Activated T-cell treated with anti-CD3 and anti-CD28 coated beads, Interleukin-2, amount 50 U/mL, for 24 hours (primary cell): ENCODE measurements around the gene CHDH.

Experiments used
- DNase-seq: peaks from one replicate; pipeline ENCODE4 v3.0.0-alpha.2; 2020
- H3K27ac Mint-ChIP-seq: 2 replicates; pipeline ENCODE4 v1.8.0; 2020; ENCODE audit warnings: mild to moderate bottlenecking, mixed read lengths
- H3K27me3 Mint-ChIP-seq: 2 replicates; pipeline ENCODE4 v1.8.0; 2020; ENCODE audit warnings: mixed read lengths
- H3K36me3 Mint-ChIP-seq: 2 replicates; pipeline ENCODE4 v1.8.0; 2020; ENCODE audit warnings: low read depth, mixed read lengths
- H3K4me1 Mint-ChIP-seq: 2 replicates; pipeline ENCODE4 v1.8.0; 2020; ENCODE audit warnings: low read depth, mixed read lengths
- H3K4me3 Mint-ChIP-seq: 2 replicates; pipeline ENCODE4 v1.8.0; 2020; ENCODE audit warnings: mild to moderate bottlenecking, moderate library complexity, mixed read lengths
- H3K9me3 Mint-ChIP-seq: 2 replicates; pipeline ENCODE4 v1.8.0; 2020; ENCODE audit warnings: mixed read lengths

The CHDH gene

GRCh38 chr3:53822331-53822741 lies 23.9 kb downstream of the CHDH start:
- H3K4me3 Mint-ChIP-seq, result no peak overlapping the region
- no peaks in the 10 kb centered on the region for H3K36me3 Mint-ChIP-seq
- peaks cover 19% of the 10 kb centered on the region for H3K27me3 Mint-ChIP-seq
- H3K9me3 Mint-ChIP-seq, result no peaks in the 10 kb centered on the region
- peaks cover 2% of the 10 kb centered on the region for H3K4me1 Mint-ChIP-seq
- H3K27ac Mint-ChIP-seq, result no peak overlapping the region
- DNase-seq, result no peak

- Mint-ChIP-seq H3K36me3 (no peaks in the 10 kb centered on the region), H3K27me3 (peaks cover 22% of the 10 kb centered on the region), H3K4me1 (peaks cover 2% of the 10 kb centered on the region), H3K9me3 (no peaks in the 10 kb centered on the region), H3K27ac (no peak overlapping the region), H3K4me3 (no peak overlapping the region)
- DNase-seq, result no peak
Observed at GRCh38 chr3:53821631-53822121, 24.5 kb downstream of the CHDH start.

- DNase-seq, result no peak
- Mint-ChIP-seq H3K9me3 (no peaks in the 10 kb centered on the region), H3K27ac (no peak overlapping the region), H3K27me3 (peaks cover 22% of the 10 kb centered on the region), H3K36me3 (no peaks in the 10 kb centered on the region), H3K4me1 (peaks cover 2% of the 10 kb centered on the region), H3K4me3 (no peak overlapping the region)
Observed at GRCh38 chr3:53820756-53821580, 25.3 kb downstream of the CHDH start.

- Mint-ChIP-seq H3K4me1 (peaks cover 2% of the 10 kb centered on the region), H3K9me3 (no peaks in the 10 kb centered on the region), H3K27ac (no peak overlapping the region), H3K36me3 (no peaks in the 10 kb centered on the region), H3K27me3 (peaks cover 22% of the 10 kb centered on the region), H3K4me3 (no peak overlapping the region)
- no peak for DNase-seq
Observed at GRCh38 chr3:53820084-53820483, 26.1 kb downstream of the CHDH start.

- H3K27ac Mint-ChIP-seq, result no peak overlapping the region
- no peak overlapping the region for H3K4me3 Mint-ChIP-seq
- no peaks in the 10 kb centered on the region for H3K9me3 Mint-ChIP-seq
- peaks cover 22% of the 10 kb centered on the region for H3K27me3 Mint-ChIP-seq
- no peaks in the 10 kb centered on the region for H3K36me3 Mint-ChIP-seq
- peaks cover 2% of the 10 kb centered on the region for H3K4me1 Mint-ChIP-seq
- no peak for DNase-seq
Observed at GRCh38 chr3:53819163-53819868, 26.9 kb downstream of the CHDH start.

GRCh38 chr3:53818221-53819162 lies 27.7 kb downstream of the CHDH start:
- H3K4me1 Mint-ChIP-seq, result peaks cover 2% of the 10 kb centered on the region
- H3K4me3 Mint-ChIP-seq, result no peak overlapping the region
- H3K27me3 Mint-ChIP-seq, result peaks cover 22% of the 10 kb centered on the region
- no peak for DNase-seq
- H3K36me3 Mint-ChIP-seq, result no peaks in the 10 kb centered on the region
- no peak overlapping the region for H3K27ac Mint-ChIP-seq
- H3K9me3 Mint-ChIP-seq, result no peaks in the 10 kb centered on the region

GRCh38 chr3:53817809-53818208 lies 28.4 kb downstream of the CHDH start:
- no peaks in the 10 kb centered on the region for H3K36me3 Mint-ChIP-seq
- H3K27me3 Mint-ChIP-seq, result peaks cover 22% of the 10 kb centered on the region

GRCh38 chr3:53817211-53817610 lies 29.0 kb downstream of the CHDH start:
- H3K4me1 Mint-ChIP-seq, result peaks cover 2% of the 10 kb centered on the region
- H3K36me3 Mint-ChIP-seq, result no peaks in the 10 kb centered on the region
- H3K27me3 Mint-ChIP-seq, result peaks cover 22% of the 10 kb centered on the region
- no peak for DNase-seq
- no peaks in the 10 kb centered on the region for H3K9me3 Mint-ChIP-seq
- H3K27ac Mint-ChIP-seq, result no peak overlapping the region
- H3K4me3 Mint-ChIP-seq, result no peak overlapping the region

More at GRCh38 chr3:53817809-53818208, 28.4 kb downstream of the CHDH start:
- H3K9me3 Mint-ChIP-seq, result no peaks in the 10 kb centered on the region
- no peak overlapping the region for H3K27ac Mint-ChIP-seq
- peaks cover 2% of the 10 kb centered on the region for H3K4me1 Mint-ChIP-seq
- no peak for DNase-seq
- no peak overlapping the region for H3K4me3 Mint-ChIP-seq

- no peak for DNase-seq
- Mint-ChIP-seq H3K27ac (no peak overlapping the region), H3K4me3 (no peak overlapping the region)
Observed at GRCh38 chr3:53816425-53816824, 29.8 kb downstream of the CHDH start.

GRCh38 chr3:53815651-53816050 lies 30.6 kb downstream of the CHDH start:
- H3K4me3 Mint-ChIP-seq, result no peak overlapping the region
- no peaks in the 10 kb centered on the region for H3K36me3 Mint-ChIP-seq
- no peak for DNase-seq
- H3K27ac Mint-ChIP-seq, result no peak overlapping the region
- H3K27me3 Mint-ChIP-seq, result peaks cover 22% of the 10 kb centered on the region
- H3K4me1 Mint-ChIP-seq, result peaks cover 2% of the 10 kb centered on the region
- H3K9me3 Mint-ChIP-seq, result no peaks in the 10 kb centered on the region

More at GRCh38 chr3:53816425-53816824, 29.8 kb downstream of the CHDH start:
- Mint-ChIP-seq H3K4me1 (peaks cover 2% of the 10 kb centered on the region), H3K36me3 (no peaks in the 10 kb centered on the region), H3K9me3 (no peaks in the 10 kb centered on the region), H3K27me3 (peaks cover 22% of the 10 kb centered on the region)

- no peak for DNase-seq
- H3K36me3 Mint-ChIP-seq, result no peaks in the 10 kb centered on the region
Observed at GRCh38 chr3:53815067-53815466, 31.2 kb downstream of the CHDH start.

GRCh38 chr3:53813876-53814275 lies 32.3 kb downstream of the CHDH start:
- H3K9me3 Mint-ChIP-seq, result no peaks in the 10 kb centered on the region
- H3K27me3 Mint-ChIP-seq, result peaks cover 16% of the 10 kb centered on the region
- H3K4me3 Mint-ChIP-seq, result no peak overlapping the region
- no peaks in the 10 kb centered on the region for H3K36me3 Mint-ChIP-seq
- no peak for DNase-seq
- no peak overlapping the region for H3K27ac Mint-ChIP-seq
- H3K4me1 Mint-ChIP-seq, result peaks cover 2% of the 10 kb centered on the region

More at GRCh38 chr3:53815067-53815466, 31.2 kb downstream of the CHDH start:
- no peak overlapping the region for H3K27ac Mint-ChIP-seq
- H3K4me1 Mint-ChIP-seq, result peaks cover 2% of the 10 kb centered on the region
- peaks cover 22% of the 10 kb centered on the region for H3K27me3 Mint-ChIP-seq
- H3K9me3 Mint-ChIP-seq, result no peaks in the 10 kb centered on the region
- H3K4me3 Mint-ChIP-seq, result no peak overlapping the region

- H3K9me3 Mint-ChIP-seq, result no peaks in the 10 kb centered on the region
- peaks cover 2% of the 10 kb centered on the region for H3K4me1 Mint-ChIP-seq
- H3K27me3 Mint-ChIP-seq, result peaks cover 10% of the 10 kb centered on the region
- no peaks in the 10 kb centered on the region for H3K36me3 Mint-ChIP-seq
- H3K27ac Mint-ChIP-seq, result no peak overlapping the region
- H3K4me3 Mint-ChIP-seq, result no peak overlapping the region
- no peak for DNase-seq
Observed at GRCh38 chr3:53813229-53813628, 33.0 kb downstream of the CHDH start.

GRCh38 chr3:53812434-53812833 lies 33.8 kb downstream of the CHDH start:
- Mint-ChIP-seq H3K36me3 (no peaks in the 10 kb centered on the region), H3K27ac (no peak overlapping the region), H3K27me3 (peaks cover 2% of the 10 kb centered on the region), H3K4me3 (no peak overlapping the region), H3K9me3 (no peaks in the 10 kb centered on the region), H3K4me1 (no peaks in the 10 kb centered on the region)
- DNase-seq, result no peak
